Endometrial microvascular endothelial cells (primary cell): ENCODE results near the gene SEMA4G. TPM values are rescaled to one million over a fixed set of nuclear protein-coding genes. Genes with fewer than 3 reads are reported as not detected.

Experiments used
- in situ Hi-C: cut with HindIII; loops from 2 replicates; pipeline ENCODE4 v1.10.0; 2017; ENCODE audit warnings: low sequenced_read_pairs, low pct_unique_long_range_greater_than_20kb; ENCODE audit errors: inconsistent ontology term
- total RNA-seq: library from RNA; depleted of rRNA; stranded (reverse); fragments of >200 nt; gene quantifications from one replicate; pipeline ENCODE4 v1.2.3, GENCODE V29; 2015; ENCODE audit errors: inconsistent ontology term

The SEMA4G gene
- total RNA-seq, 1 donor from 2014 or later, result 3.8 TPM

GRCh38 chr10:100985336-100985735, 16.0 kb downstream of the SEMA4G start:
- in situ Hi-C loops, result no loop called here

GRCh38 chr10:100986623-100986951, 17.3 kb downstream of the SEMA4G start:
- in situ Hi-C loops, result no loop called here

GRCh38 chr10:100986952-100987684, 17.8 kb downstream of the SEMA4G start, which contains the start of the genes MRPL43 and TWNK:
MRPL43 (minus strand) TSS chr10:100987497; CDS start chr10:100987443, 54 bp downstream.
TWNK (plus strand) TSS chr10:100987543; CDS start chr10:100988211, 668 bp downstream.
- in situ Hi-C loops, result no loop called here

GRCh38 chr10:100987685-100988049, 18.4 kb downstream of the SEMA4G start:
- in situ Hi-C loops, result no loop called here

DNA sequence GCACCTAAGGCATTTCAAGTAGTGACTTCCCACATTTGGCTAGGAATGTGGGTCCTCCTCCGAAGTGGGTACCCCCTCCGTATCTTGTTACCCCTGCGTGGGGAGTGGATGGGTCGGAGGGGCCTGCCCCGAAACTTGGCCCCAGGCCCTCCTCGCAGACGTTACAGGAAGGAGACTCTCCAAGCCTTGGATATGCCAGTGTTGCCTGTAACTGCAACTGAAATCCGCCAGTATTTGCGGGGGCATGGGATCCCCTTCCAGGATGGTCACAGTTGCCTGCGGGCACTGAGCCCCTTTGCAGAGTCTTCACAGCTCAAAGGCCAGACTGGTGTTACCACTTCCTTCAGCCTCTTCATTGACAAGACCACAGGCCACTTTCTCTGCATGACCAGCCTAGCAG, 18.9 kb downstream of the SEMA4G start:
- in situ Hi-C loops, result no loop called here

DNA sequence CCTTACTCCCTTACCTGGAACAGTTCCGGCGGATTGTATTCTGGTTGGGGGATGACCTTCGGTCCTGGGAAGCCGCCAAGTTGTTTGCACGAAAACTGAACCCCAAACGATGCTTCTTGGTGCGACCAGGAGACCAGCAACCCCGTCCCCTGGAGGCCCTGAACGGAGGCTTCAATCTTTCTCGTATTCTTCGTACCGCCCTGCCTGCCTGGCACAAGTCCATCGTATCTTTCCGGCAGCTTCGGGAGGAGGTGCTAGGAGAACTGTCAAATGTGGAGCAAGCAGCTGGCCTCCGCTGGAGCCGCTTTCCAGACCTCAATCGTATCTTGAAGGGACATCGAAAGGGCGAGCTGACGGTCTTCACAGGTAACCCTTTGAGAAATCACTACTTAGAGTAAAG, 19.8 kb downstream of the SEMA4G start:
- in situ Hi-C loops, result no loop called here

DNA sequence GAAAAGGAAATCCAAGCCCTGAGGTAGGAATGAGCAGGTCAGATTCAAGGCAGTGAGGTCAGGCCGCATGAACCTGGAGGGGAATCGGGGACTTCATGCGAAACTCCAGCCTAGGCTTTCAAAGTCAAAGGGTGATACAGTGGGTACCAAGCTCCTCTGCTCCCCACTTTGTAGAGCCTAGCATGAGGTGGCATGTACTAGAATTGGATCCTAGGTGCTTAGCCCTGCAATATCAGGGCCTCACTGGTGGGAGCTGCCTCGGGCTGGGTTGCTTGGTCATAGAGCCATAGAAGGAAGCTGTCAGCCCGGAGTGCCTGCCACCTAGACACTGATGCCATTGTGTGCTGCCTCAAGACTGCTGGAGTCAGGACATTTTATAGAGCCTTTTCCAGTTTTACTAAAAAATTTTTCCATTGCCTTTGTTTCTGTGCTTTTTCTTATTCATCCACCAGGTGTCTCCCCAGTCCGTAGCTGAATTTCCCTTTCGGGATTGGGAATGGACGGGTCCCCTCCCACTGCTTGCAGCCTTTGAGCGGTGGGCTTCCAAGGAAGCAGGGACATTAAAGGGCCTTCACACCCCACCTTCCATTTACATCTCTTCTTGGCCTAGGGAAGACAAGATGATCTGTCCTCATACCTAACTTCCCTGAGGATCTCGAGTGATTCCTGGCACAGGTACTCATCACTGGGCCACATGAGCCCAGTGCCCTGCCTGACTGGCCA, 24.8 kb downstream of the SEMA4G start:
- in situ Hi-C loops, result no loop called here

- in situ Hi-C loops, result no loop called here
These were observed 25.9 kb downstream of the SEMA4G start for GRCh38 chr10:100995181-100995580.

- in situ Hi-C loops, result no loop called here
These were observed 27.5 kb downstream of the SEMA4G start for GRCh38 chr10:100996678-100997359.

GRCh38 chr10:100997360-100998182, 28.3 kb downstream of the SEMA4G start:
- in situ Hi-C loops, result no loop called here

- in situ Hi-C loops, result no loop called here
These were observed 29.1 kb downstream of the SEMA4G start for GRCh38 chr10:100998183-100998990.

DNA sequence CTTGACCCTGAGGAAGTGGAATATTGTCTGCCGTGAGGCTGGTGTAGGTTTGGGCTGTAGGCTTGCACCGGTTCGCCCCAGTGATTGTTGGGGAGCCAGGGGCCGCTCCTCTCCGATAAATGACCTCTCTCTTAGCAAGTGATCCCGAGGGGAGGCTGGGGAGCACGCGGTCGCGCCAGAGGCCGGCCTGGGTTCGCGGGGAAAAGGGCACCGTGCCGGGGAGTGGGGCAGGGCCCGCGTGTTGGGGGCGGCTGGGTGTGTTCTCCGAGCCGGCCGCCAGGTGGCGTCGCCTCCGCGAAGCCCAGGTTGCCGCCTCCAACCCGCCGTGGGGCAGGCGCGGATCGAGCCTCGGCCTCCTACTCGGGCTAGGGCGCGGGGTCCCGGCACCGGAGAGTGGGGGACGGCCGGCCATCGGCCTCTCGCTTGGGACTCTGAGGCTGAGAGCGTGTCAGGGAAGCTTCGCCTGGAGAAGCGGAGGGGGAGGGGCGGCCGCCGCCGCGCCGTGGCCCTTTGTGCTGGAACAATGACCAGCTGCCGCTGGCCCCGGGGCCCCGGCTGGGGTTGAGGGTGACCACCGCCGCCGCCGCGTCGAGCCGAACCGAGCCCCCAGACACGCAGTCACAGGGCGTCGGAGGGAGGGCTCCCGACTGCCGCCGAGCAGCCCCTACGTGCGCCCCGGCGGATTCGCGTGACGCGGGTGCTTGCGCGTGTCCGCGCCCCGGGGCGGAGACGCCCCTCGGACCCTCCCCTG, 29.9 kb downstream of the SEMA4G start:
- in situ Hi-C loops, result no loop called here

GRCh38 chr10:100999742-101000126, 30.4 kb downstream of the SEMA4G start, which contains the start of gene LZTS2:
LZTS2 (plus strand) TSS chr10:100999808; CDS start chr10:101002539, 2,731 bp downstream.
- in situ Hi-C loops, result no loop called here

DNA sequence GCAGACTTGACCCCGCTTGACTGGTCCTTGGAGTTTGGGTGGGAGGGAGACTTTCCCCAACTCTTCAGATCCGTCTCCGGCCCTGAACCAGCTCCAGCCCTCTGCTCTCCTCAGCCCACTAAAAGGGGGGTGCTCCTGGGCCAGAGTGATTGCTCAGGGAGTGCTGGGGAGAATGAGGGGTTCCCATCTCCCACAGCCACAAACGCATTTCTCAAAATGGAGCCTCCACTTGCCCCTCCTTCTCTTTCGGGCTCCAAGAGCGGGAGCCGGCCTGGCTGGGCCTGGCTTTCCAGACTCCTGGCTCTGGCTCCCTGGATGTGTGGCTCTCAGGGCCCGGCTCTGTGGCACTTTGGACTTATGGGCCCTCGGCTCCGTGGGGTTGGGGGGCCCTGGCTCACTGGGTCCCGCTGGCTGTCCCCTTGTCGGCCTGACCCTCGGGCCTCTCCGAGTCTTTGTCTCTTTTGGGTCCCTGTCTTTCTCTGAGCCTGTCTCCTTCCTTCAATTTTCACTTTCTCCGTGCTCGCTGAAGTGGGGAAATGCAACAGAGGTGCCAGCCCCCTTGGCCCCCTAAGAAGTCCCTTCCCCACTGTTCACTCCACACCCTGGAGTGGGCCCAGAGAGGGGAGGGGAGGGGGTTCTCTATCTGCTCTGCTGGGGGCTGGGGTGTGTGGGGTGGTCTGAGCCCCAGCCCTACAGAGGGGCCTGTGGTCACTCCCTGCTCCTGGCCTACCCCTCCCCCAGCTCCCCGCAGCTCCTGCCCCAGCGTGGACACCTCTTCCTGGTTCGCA, 31.0 kb downstream of the SEMA4G start:
- in situ Hi-C loops, result no loop called here

DNA sequence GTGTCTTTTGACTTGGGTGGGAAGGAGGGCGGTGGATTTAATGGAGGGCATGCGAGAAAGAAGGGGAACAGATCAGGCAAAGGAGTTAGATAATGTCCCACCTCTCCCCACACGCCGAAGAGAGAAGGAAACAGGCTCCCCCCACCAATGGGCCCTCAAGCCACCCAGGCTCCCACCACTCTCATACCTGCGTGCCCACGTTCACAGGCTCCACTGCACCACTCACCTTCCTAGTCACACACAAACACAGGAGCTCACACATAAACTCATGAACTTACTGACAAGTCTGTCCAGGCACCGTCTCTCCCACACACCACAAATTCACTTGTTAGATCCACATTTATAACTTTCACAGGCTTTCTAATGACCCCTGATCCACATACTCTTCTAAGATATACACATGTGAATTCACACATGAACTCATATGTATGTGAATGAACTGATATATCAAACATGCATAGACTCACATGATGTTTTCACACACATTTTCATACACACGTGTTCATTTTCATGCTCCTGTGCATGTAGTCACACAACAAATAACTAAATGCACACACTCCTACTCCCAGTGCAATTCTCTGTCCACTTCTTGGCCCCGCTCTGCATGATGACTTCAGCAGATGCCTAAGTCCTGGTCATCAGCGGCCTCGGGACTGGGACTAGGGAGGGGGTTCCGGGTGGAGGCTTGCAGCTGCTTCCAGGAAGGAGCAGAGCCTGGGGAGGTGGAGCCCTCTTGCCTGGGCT, 31.8 kb downstream of the SEMA4G start:
- in situ Hi-C loops, result no loop called here

DNA sequence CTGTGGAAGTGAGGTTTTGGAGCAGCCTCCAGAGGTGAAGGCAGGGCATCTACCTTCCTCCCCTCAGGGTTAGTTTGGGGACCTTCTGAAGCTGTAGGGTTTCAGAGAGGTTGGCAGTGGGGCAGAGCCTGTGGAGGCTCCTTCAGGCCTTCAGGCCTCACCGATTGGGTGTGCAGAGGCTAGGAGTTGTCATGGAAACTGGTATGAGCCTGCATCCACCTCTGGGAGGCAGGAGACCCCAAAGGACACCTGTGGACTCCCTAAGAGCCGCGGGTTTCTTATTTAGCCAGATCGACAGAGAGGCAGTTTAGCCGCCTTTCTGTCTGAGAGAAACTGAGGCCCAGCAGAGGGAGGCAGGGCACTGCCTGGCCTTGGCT, 32.3 kb downstream of the SEMA4G start:
- in situ Hi-C loops, result no loop called here
